ENCODE results near the gene N4BP2L1. TPM values are rescaled to one million over a fixed set of nuclear protein-coding genes. Genes with fewer than 3 reads are reported as not detected.

N4BP2L1 gene
- 0.21 and 0.29 TPM in 2 replicates for total RNA-seq (2014; rRNA removed; shearing (Covaris generic))
- 0.15 TPM in 1 of 2 replicates, not detected in the other for polyA plus RNA-seq (2015; cell fraction: cytosol; rRNA removed)
- polyA plus RNA-seq (2015; cell fraction: nucleus; rRNA removed): 1.5 and 2.8 TPM in 2 replicates

DNA sequence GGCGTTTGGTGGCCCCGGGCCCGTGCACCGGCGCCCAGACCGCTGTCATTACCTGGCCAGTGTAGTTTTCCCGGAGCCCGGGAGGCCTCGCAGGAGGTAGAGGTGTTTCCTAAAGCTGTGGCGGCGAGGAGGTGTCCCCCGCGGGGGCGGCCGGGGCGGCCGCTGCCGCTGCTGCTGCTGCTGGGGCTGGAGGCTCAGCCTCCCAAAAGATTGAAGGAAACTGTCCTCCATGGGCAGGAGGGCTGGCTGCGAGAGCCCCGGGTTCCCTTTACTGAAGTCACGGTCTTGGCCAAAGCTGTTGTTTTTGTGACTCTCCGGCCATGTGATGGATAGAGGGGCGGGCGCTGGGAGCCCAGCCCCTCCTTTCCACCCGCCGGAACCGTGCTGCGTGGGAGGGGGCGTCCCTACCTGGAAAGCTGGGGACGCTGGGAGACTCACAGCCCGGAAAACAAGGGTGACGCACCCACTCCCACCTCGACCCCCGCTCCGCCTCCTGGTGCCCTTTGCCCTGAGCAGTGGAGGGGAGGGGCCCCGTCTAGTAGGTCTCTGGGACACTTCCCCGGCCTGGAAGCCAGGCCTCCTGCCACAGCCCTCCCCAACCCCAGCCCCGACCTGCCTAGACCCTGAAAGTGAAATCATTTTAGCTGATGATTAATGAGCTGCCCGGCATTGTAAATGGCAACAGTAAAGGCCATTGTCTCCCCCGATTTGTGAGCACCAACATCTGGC, at the start of gene N4BP2L1:
TSS of gene N4BP2L1 (minus strand) at position 279 of the 729 bp plus-strand sequence. CDS start at position 231, 48 bp downstream.
- no peak for DNase-seq (ENCODE audit: low read depth, low spot score)
- in situ Hi-C loops (cut with HindIII; ENCODE audit: low pct_unique_long_range_greater_than_20kb, low sequenced_read_pairs): no loop called here

DNA sequence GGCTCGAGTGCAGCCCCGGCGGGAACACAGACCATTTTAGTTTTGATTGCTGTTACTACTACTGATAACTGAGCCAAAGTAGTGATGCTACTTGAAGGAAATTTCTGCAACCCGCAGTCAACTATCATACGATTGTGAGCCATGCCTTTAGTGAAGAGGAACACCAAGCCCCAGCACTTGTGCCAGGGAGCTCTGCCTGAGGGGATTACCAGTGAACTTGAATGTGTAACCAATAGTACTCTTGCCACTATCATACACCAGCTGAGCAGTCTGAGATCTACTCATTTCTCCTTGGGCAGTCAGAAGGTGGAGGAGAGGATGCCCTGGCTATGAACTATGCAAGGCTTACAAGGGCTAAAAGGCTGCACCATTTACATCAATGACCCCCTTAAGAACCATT, 49.0 kb upstream of the N4BP2L1 start:
- DNase-seq (ENCODE audit: low read depth, low spot score): no peak
- in situ Hi-C loops (cut with HindIII; ENCODE audit: low pct_unique_long_range_greater_than_20kb, low sequenced_read_pairs): no loop called here

DNA sequence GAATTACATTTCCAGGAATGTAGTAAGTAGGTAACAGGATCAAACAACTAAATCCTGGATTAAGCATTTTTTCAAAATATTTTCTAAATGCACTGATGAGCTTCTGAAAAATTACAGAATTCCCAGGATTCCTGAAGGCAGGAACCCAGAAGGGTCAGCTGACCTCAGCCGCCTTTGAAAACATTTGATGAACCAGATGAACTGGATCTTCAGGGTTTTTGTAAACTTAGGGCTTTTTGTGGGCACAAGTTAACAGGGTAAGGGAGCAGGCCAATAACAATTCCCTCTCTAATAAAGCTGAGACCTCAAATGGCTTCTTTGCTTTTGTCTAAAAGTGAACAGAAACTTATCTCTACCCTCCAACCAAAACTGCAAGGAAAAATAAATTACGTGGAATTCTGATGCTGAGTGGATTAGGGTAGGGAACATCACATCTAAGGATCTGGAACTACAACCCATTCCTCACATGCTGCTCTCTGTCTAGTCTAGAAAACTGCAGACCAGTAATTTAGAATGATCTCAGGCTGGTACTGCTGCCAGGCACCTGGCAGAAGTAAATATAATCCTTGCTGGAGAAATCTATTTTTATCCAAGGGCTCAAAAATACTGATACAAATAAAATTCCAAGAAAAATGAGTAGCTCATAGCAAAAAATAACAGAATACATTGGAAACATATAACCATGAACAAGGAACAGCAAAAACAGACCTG, 48.2 kb upstream of the N4BP2L1 start:
- no peak for DNase-seq (ENCODE audit: low read depth, low spot score)
- in situ Hi-C loops (cut with HindIII; ENCODE audit: low pct_unique_long_range_greater_than_20kb, low sequenced_read_pairs): no loop called here

- in situ Hi-C loops (cut with HindIII; ENCODE audit: low pct_unique_long_range_greater_than_20kb, low sequenced_read_pairs): no loop called here
- DNase-seq (ENCODE audit: low read depth, low spot score): no peak
Observed at GRCh38 chr13:32474999-32475792, 47.3 kb upstream of the N4BP2L1 start.

- in situ Hi-C loops (cut with HindIII; ENCODE audit: low pct_unique_long_range_greater_than_20kb, low sequenced_read_pairs): no loop called here
- DNase-seq (ENCODE audit: low read depth, low spot score): no peak
Observed at GRCh38 chr13:32473650-32474049, 45.7 kb upstream of the N4BP2L1 start.

- DNase-seq (ENCODE audit: low read depth, low spot score): no peak
- in situ Hi-C loops (cut with HindIII; ENCODE audit: low pct_unique_long_range_greater_than_20kb, low sequenced_read_pairs): no loop called here
Observed at GRCh38 chr13:32472194-32472621, 44.3 kb upstream of the N4BP2L1 start.

DNA sequence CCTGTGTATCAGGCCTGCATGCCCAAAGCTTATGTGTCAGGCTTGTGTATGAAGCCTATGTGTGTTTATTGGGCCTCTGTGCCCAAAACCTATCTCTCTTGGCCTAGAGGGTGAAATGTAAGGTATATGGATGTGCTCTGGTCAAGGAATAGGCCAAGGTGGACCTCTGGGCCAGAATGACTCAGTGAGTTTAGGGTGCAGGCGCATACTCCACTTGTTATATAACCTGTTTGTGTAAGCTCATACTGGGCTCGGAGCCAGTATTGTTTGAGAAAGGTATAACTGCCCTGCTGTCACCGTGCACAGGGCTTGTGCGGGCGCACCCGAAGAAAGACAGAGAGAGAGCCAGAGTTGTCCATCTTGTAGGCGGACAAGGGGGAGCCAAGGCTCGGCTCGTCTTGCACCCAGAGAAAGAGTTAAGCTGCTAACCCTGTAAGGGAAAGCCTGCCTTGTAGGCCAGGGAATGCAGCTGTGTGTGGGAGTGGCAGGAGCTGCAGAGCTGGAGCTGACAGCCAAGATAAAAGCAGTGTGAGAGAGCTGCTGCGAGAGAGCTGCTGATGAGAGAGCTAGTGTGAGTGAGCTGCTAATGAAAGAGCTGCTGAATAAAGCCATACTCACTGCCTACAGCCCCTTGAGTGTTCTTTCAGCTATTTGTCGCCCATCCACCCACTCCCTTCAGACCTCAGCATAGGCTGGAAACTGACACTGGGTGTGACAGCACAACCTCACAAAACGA, 43.4 kb upstream of the N4BP2L1 start:
- DNase-seq (ENCODE audit: low read depth, low spot score): no peak
- in situ Hi-C loops (cut with HindIII; ENCODE audit: low pct_unique_long_range_greater_than_20kb, low sequenced_read_pairs): no loop called here

DNA sequence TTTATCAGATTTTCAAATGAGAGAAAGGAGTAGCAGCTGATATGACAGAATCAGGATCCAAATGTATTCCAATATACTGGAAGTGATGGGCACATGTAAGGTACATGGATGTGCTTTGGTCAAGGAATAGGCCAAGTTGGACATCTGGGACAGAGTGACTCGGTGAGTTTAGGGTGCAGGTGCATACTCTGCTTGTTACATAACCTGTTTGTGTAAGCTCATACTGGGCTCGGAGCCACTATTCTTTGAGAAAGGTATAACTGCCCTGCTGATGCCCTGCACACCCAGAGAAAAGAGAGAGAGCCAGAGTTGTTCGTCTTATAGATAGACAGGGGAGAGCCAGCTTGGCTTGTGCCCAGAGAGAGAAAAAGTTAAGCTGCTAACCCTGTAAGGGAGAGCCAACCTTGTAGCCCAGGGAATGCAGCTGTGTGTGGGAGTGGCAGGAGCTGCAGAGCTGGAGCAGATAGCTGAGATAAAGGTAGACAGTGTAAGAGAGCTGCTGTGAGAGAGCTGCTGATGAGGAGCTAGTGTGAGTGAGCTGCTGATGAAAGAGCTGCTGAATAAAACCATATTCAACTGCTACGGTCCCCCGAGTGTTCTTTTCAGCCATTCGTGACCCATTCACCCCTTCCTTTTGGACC, 40.7 kb upstream of the N4BP2L1 start:
- DNase-seq (ENCODE audit: low read depth, low spot score): no peak
- in situ Hi-C loops (cut with HindIII; ENCODE audit: low pct_unique_long_range_greater_than_20kb, low sequenced_read_pairs): no loop called here

DNA sequence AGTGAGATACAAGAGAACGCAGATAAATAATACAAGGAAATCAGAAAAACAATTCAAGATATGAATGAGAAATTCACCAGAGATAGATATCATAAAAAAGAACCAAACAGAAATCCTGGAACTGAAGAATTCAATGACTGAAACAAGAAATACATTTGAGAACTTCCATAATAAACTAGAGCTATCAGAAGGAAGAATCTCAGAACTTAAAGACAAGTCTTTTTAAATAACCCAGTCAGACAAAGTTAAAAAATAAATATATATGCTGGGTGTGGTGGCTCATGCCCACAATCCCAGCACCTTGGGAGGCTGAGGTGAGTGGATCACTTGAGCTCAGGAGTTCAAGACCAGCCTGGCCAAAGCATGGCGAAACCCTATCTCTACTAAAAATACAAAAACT, 28.7 kb upstream of the N4BP2L1 start:
- no peak for DNase-seq (ENCODE audit: low read depth, low spot score)
- in situ Hi-C loops (cut with HindIII; ENCODE audit: low pct_unique_long_range_greater_than_20kb, low sequenced_read_pairs): no loop called here

DNA sequence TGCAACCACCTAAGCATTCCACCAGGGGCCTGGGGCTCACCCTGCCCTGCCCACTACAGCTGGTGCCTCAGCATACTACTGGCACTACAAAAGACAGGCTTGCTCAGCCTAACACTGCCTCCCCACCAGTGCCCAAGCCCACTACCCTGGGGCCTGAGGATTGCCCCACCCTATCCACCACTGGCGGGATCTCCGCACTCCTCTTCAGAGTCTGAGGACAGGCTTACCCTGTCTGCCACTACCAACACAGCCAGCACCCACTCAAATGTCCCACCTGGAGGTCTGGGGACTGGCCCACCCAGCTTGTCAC, 27.6 kb upstream of the N4BP2L1 start:
- no peak for DNase-seq (ENCODE audit: low read depth, low spot score)

GRCh38 chr13:32454886-32455593, 27.1 kb upstream of the N4BP2L1 start:
- no peak for DNase-seq (ENCODE audit: low read depth, low spot score)
- in situ Hi-C loops (cut with HindIII; ENCODE audit: low pct_unique_long_range_greater_than_20kb, low sequenced_read_pairs): no loop called here

More for the DNA sequence above, 27.6 kb upstream of the N4BP2L1 start:
- in situ Hi-C loops (cut with HindIII; ENCODE audit: low pct_unique_long_range_greater_than_20kb, low sequenced_read_pairs): no loop called here

- no peak for DNase-seq (ENCODE audit: low read depth, low spot score)
- in situ Hi-C loops (cut with HindIII; ENCODE audit: low pct_unique_long_range_greater_than_20kb, low sequenced_read_pairs): no loop called here
Observed at GRCh38 chr13:32453981-32454380, 26.1 kb upstream of the N4BP2L1 start.

DNA sequence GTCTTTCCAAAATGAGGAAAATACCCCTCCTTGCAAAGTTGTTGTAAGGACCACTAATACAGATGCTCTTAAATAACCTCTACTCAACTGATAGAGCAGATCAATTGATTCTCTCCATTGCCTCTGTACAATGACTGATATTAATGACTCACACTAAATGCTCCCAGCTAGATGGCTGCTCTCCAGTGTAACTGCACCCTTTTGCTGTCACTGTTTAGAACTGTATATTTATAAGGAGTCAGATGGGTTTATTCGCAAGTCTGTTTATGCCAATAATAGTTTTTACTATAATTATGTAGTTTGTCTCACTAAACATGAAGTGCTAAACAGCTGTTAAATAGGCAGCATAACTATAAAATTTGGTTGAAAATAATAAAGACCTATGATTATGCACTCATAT, 21.0 kb upstream of the N4BP2L1 start:
- no peak for DNase-seq (ENCODE audit: low read depth, low spot score)
- in situ Hi-C loops (cut with HindIII; ENCODE audit: low pct_unique_long_range_greater_than_20kb, low sequenced_read_pairs): no loop called here

DNA sequence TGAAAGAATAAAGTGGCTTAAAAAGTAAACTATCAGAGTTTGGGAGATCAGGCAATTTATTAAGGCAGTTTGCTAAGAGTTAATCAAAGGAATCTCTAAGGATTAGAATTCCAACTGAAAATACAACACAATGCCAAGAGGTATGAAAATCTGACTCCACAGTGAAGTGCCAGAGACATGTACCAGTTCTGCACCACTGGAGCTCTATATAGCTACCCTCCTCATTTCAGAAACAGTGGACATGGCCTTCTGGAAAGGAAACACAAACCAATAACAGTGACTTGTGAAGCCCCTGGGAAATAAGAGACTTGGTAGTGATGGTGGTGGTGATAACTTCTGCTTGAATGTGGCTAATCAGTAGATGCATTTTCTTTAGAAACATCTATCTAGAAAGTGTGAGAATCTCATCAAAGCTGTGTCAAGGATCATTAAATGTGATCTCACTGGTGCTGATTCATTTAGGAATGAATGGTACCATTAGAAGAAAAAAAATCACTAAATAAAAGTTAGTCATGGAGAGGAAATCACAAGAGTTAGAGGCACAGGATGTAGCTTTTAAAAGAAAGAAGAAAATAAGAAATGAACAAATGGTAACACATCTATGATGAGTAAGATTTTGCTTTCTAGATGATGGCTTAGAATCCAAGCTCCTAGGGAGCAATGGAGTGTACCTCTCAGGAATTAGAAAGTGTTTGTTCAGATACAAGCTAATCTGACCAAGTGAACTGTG, 20.1 kb upstream of the N4BP2L1 start:
- in situ Hi-C loops (cut with HindIII; ENCODE audit: low pct_unique_long_range_greater_than_20kb, low sequenced_read_pairs): no loop called here
- no peak for DNase-seq (ENCODE audit: low read depth, low spot score)

DNA sequence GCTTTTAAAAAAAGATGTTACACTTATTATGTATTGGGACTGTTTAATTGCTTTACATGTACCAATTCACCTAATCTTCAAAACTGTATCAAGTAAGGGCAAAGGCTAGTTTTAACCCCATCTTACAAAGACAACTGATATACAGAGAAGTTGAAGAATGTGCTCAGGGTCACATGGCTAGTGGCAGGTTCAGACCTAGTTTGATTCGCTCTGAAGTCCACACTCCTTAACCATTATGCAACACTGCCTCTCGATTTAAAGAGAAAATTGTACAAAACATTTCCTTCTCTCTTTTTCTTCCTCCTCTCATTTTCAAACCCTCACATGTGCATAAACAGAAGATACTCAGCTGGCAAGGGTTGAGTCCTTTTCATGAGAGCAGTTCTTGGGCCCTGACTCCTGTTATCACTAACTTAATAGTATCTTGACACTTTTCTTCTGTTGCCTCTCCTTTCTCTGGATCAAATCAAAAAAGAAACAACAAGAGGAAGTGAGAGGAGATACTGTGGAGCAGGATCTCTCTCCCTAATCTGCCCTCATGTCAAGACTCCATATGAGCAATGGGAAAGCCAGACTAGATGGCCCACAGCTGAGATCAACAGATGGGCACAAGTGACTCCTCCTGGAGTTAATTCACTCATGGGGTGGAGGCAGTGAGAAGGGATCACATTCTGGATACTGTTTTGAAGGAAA, 19.0 kb upstream of the N4BP2L1 start:
- DNase-seq (ENCODE audit: low read depth, low spot score): no peak
- in situ Hi-C loops (cut with HindIII; ENCODE audit: low pct_unique_long_range_greater_than_20kb, low sequenced_read_pairs): no loop called here

DNA sequence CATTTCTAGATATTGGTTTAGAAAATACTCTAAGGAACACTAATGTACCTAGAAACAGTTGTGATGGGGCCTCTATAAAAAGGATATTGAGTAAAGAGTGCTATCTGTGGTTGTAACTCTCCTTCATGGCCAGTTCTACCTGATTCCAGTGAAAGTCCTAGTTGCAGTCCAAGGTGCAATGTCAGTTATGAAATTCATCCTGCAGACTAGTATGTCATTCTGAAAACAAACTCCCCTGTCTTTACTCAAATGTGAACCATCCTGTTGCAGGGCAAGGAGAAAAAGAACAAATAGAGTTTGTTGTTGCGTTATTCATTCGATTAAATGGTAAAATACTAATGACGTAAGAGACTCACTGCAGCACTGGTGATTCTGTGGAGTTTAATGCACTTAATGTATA, 18.3 kb upstream of the N4BP2L1 start:
- in situ Hi-C loops (cut with HindIII; ENCODE audit: low pct_unique_long_range_greater_than_20kb, low sequenced_read_pairs): no loop called here
- DNase-seq (ENCODE audit: low read depth, low spot score): no peak

Measured in SK-MEL-5 (cell line).